H1 (cell line): ENCODE measurements around the gene FAM228B. TPM values are rescaled to one million over a fixed set of nuclear protein-coding genes. Genes with fewer than 3 reads are reported as not detected.

Experiments used
- CEBPB ChIP-seq: IDR thresholded peaks from 2 replicates; pipeline ENCODE4 v1.6.1; 2012; ENCODE audit warnings: low read depth, low read length
- CREB1 ChIP-seq: IDR thresholded peaks from 2 replicates; pipeline ENCODE4 v1.6.1; 2012; ENCODE audit warnings: inconsistent platforms
- CTCF ChIP-seq, 3 experiments: IDR thresholded peaks; 1 replicate in 2 of 3; 2 replicates in 1 of 3; pipeline versions ENCODE4 v1.5.1 to v1.6.1; 2011; ENCODE audit warnings: low read length in 3 of 3, mild to moderate bottlenecking in 3 of 3, inconsistent platforms in 2 of 3, low read depth in 1 of 3, moderate library complexity in 1 of 3; ENCODE audit not compliant: insufficient read depth in 1 of 3; ENCODE audit errors: control extremely low read depth in 1 of 3
- E2F6 ChIP-seq: IDR thresholded peaks from 2 replicates; pipeline ENCODE4 v1.6.1; 2012; ENCODE audit warnings: inconsistent platforms
- SIN3A ChIP-seq, 2 experiments: IDR thresholded peaks in 1 of 2; conservative IDR thresholded peaks in 1 of 2; 2 replicates each; pipeline ENCODE4 v1.6.1; 2011 to 2012; ENCODE audit warnings: low read length in 2 of 2, improper control_type of control experiment in 1 of 2, low read depth in 1 of 2, mild to moderate bottlenecking in 1 of 2
- SP4 ChIP-seq: IDR thresholded peaks from 2 replicates; pipeline ENCODE4 v1.6.1; 2012; ENCODE audit warnings: low read length, inconsistent platforms
- ZNF274 ChIP-seq: IDR thresholded peaks from 2 replicates; pipeline ENCODE4 v1.7.0; 2012; ENCODE audit warnings: low read length, borderline replicate concordance; ENCODE audit errors: extremely low read depth
- polyA plus RNA-seq, 7 experiments: library from polyadenylated mRNA; depleted of rRNA in 3 of 7; stranded (reverse) in 5 of 7; unstranded in 2 of 7; fragments of >200 nt in 5 of 7; fragments of 200-250 nt in 2 of 7; gene quantifications; 1 replicate in 5 of 7; 2 replicates in 1 of 7; 4 replicates in 1 of 7; pipeline versions ENCODE4 v1.2.1 to v1.2.3, GENCODE V29; 2011 to 2013; ENCODE audit warnings: missing spikeins in 2 of 7, mixed read lengths in 2 of 7
- total RNA-seq: library from RNA; stranded (reverse); fragmentation: NEBNext Ultra II Directional; extraction: Animal tissue kit (Norgen Biotek cat#: 25700); gene quantifications from 2 replicates; pipeline ENCODE4 v1.2.1, GENCODE V29; 2021

The FAM228B gene
- total and polyA plus RNA-seq, 2 of the 8 experiments (the other 6 are each of a cell fraction or from before 2014, with no cell fraction given): 1.4 to 3.2 TPM

GRCh38 chr2:24181849-24182248 lies 58.6 kb downstream of the FAM228B start (continued):
- TF ChIP-seq CTCF (IDR thresholded peaks at IDR 0.05; ENCODE audit: control extremely low read depth in 1 of 3, insufficient read depth in 1 of 3, low read depth in 1 of 3, low read length in 3 of 3): no peak
- no peak for TF ChIP-seq CEBPB
- TF ChIP-seq SP4: no peak
- no peak for TF ChIP-seq CREB1
- no peak for TF ChIP-seq ZNF274
- no peak for TF ChIP-seq SIN3A (conservative IDR thresholded peaks at IDR 0.05 in 1 of 2, IDR thresholded peaks at IDR 0.05 in 1 of 2; ENCODE audit: low read depth in 1 of 2, low read length in 2 of 2)
- TF ChIP-seq E2F6: no peak
